Measurements from ENCODE around the gene RPL27.
"Not testable (repeated sequence)": the region's sequence is repeated elsewhere in the genome, so short reads cannot be mapped to it uniquely, and the experiment has no call there.

The RPL27 gene

DNA sequence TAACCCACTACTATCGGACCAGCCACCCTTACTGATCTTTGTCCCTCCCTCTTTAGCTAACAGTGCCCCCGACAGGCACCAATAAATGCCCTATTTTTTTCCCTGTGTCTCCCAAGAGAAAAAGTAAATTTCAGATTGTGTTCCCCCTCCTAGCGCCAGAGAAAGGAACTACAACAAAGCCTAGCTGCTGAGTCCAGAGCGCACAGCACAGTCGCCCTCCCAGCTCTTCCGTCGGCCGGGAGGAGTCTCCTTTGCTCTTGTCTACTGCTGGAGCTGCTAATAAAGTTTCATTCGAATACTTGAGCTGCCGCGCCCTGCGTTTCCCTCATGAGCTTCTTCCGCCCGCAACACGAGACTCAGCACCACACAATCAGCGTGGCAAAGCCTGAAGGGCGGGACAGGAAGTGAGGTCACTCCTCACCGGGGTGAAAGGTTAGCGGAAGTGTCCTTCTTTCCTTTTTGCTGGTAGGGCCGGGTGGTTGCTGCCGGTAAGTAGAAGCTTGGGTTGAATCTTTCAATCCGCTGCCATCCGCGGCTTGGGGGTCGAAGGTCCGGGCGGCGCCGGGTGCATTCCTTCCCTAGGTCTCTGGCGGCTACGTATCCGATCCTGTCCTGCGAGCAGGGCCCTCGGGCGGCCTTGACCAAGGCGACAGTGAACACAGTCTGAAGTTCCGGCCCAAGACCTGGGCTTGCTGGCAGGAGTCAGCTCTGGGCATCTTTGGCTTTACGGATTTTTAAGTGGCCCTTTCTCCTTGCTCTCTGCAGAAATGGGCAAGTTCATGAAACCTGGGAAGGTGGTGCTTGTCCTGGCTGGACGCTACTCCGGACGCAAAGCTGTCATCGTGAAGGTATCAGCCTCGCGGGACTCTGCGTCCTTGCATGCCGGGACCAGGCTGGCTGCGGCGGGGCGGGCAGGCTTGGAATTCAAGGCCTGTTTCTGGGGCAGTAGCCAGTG, at the start of gene RPL27:
Gene RPL27, plus strand, starts transcription at position 436 of the 955 bp plus-strand sequence. Its CDS starts 332 bp downstream, at position 768.
- DNase-seq (ENCODE audit: low read depth), result peak; percentile 100

DNA sequence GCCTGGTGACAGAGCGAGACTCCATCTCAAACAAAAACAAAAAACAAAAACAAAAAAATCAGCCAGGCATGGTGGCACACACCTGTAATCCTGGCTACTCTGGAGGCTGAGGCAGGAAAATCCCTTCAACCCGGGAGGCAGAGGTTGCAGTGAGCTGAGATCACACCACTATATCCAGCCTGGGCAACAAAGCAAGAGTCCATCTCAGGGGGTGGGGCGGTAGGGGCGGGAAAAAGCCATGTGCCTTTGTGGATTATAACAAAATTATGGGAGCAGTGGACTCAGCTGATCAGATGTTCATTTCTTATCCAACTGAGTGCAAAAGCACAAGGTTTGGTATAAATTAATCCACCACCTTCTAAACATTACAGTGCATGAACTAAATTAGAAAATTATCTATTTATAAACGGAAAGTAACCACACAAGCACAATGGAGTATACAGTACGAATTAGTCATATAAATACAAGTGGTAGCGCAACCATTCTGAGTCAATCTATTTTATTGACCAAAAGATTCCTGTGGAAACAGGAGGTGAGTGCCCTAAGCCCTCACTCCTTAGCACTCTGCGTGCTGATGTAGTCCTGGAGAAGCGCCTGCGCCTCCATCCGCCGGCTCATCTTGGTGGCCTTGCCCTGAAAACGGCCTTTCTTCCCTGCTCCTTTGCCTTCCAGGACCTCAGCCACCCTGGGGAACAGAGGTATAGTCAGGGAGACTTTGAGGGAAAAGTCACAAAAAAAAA, 48.0 kb upstream of the RPL27 start:
- DNase-seq (ENCODE audit: low read depth), result no peak

DNA sequence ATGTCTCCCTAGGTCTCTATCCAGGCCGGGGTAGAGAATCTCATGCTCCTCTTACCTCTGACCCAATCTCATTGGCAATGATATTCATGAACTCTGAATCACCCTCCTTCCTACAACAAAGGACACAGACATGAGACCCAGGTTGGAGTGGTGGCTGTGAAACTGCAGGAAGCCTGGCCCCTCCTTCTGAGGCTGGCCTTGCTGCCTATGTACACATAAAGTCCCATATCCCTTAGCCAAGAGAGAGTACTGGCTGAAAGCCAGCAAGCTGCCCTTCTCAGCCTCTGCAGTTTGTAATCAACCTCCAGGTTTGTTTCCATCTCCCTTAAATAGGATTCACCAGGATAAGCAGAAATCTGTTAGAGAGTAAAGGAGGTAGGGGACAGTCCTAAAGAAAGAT, 44.5 kb upstream of the RPL27 start:
- no peak for DNase-seq (ENCODE audit: low read depth)

DNA sequence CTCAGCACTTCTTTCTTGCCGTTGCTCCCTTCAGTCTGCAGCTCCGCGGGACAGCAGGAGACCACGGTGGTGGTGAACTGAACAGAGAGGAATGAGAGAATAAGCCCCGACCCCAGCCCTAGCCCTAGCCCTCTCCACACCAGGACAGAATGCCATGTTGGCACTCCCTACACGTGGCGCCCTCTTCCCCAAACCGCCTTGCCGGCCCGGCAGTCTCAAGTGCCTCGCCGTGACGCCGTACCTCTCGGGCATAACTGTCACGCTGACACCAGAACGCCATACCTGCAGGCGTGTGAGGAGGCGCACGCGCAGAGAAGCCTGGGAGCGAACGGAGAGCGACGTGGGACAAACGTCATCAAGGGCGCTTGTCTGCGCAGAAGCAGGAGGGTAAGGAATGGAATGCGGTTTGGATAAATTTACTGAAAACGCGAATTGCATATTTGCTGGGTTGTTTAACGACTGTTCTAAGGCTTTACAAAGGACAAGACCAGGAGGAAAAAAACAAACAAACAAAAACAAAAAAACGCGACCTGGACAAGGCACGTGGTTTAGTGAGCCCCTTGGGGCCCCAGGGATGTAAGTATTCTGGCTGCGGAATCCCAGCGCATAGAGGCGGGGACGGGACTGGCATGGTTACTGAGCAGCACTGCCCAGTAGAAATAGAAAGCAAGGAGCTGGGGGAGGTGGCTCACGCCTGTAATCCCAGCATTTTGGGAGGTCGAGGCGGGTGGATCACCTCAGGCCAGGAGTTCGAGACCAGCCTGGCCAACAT, 33.9 kb upstream of the RPL27 start, which contains the start of gene AARSD1:
Gene AARSD1, minus strand, starts transcription at position 294 of the 772 bp plus-strand sequence. Its CDS starts 14 bp downstream, at position 280.
- peak; percentile 88 for DNase-seq (ENCODE audit: low read depth)

DNA sequence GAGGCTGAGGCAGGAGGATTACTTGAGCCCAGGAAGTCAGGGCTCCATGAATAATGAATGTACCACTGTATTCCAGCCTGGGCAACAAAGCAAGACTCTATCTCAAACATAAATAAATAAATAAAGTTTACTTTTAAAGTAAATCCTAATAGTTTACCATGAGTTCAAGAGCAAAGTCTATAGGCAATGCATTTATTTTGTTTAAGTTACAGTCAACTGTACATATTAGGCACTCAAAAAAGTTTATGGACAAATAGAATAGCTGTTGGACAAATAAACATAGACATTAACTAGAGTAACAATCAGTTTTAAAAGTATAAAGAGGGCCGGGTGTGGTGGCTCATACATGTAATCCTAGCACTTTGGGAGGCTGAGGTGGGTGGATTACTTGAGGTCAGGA, 30.3 kb upstream of the RPL27 start:
- no peak for DNase-seq (ENCODE audit: low read depth)

DNA sequence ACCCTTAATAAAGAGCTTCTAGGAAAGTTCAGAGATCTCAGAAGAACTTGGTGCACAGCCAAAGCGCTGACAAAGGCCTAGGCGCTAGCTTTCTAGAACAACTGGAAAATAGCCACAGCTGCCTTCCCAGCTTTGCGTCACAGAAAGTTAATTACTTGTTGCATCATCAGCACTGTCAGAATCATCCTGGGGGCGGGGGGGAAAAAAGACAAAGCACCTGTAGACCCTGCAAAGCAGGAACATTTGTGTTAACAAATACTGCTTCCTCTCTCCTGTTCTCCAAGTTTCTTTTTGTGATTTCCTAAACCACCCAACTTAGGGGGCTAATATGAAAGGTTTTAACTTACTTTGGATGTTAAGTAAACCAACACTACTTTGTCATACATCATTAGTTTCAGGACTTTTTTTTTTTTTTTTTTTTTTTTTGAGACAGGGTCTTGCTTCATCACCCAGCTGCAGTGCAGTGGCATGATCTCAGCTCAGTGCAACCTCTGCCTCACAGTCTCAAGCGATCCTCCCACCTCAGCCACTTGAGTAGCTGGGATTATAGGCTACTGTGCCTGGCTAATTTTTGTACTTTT, 29.1 kb upstream of the RPL27 start:
- no peak for DNase-seq (ENCODE audit: low read depth)

DNA sequence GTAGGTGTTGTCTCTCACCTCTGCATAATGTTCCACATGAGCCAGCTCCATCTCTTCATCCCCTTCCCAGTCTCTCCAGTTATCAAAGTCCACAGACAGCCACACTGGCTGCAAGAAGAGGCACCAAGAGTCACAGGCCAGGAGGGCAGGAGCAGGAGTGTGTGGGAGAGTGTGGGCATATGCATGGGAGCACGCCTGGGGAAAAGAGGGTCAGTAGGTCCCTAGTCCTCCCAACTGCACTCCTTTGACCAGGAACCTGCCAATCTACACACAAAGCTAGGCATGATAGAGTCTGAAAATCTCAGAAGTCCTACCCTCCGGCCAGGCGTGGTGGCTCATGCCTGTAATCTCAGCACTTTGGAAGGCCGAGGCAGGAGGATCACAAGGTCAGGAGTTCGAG, 26.6 kb upstream of the RPL27 start:
- DNase-seq (ENCODE audit: low read depth), result no peak

DNA sequence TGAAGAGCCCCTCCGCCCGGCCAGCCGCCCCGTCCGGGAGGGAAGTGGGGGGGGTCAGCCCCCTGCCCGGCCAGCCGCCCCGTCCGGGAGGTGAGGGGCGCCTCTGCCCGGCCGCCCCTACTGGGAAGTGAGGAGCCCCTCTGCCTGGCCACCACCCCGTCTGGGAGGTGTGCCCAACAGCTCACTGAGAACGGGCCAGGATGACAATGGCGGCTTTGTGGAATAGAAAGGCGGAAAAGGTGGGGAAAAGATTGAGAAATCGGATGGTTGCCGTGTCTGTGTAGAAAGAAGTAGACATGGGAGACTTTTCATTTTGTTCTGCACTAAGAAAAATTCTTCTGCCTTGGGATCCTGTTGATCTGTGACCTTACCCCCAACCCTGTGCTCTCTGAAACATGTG, 24.9 kb upstream of the RPL27 start:
- DNase-seq (ENCODE audit: low read depth), result not testable (repeated sequence)

DNA sequence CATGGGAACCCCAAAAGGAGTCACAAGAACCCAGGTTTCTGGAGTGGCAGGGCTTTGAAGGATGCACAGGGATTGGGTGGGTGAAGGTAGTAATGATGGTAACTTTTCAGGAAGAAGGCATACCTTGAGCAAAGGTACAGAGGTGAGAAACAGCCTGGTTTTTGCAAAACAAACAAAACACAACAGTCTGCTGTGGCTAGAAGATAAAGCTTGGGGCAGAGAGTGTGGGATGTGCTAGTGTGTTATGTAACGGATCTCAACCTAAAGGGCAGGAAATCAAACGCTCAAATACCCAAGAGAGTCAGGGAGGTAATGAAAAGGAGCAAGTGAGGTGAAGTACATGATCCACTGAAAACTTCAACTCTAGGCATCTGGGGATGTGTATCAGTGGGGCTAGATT, 23.0 kb upstream of the RPL27 start:
- no peak for DNase-seq (ENCODE audit: low read depth)

DNA sequence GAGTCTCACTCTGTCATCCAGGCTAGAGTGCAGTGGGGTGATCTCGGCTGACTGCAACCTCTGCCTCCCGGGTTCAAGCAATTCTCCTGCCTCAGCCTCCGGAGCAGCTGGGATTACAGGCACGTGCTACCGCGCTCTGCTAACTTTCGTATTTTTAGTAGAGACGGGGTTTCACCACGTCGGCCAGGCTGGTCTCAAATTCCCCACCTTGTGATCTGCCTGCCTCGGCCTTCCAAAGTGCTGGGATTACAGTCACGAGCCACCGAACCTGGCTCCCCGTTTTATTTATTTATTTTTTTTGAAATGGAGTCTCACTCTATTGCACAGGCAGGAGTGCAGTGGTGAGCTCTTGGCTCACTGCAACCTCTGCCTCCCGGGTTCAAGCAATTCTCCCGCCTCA, 22.5 kb upstream of the RPL27 start:
- not testable (repeated sequence) for DNase-seq (ENCODE audit: low read depth)

DNA sequence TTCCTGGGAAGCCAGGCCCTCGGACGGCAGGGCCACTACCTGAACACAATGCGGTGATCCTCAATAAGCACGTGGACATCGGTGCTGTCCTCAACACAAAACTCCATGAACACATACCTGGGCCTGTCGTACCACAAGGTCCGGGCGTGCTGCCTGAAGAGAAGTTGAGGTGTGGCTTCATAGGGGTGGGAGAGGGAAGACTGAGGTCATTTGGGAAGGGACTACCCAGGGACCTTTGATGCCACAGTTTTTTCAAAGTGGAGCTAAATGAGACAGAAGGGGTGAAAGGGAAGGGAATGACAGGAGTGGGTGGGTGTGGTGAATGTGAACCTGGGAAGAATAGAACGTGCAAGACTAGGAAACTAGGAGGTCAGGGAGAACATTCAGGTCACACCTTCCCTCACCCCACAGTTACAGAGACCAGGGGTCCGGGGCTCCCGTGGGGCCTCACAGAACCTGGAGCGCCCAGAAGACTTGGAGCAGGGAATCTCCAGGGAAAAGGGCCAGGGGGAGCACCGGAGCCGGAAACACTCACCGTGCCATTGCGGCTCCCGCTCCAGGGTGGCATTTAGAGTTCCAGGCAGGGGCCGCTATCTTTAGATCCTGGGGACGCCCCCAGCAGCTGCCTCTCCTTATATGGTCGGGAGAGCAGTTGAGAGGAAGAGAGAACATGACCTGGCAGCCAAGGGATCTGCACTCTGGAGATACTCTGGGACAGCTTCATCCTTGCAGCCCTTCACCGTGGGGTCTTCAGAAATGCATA, 18.5 kb upstream of the RPL27 start, which contains the start of gene PTGES3L:
Gene PTGES3L, minus strand, starts transcription at position 570 of the 763 bp plus-strand sequence. Its CDS starts 27 bp downstream, at position 543.
- no peak for DNase-seq (ENCODE audit: low read depth)

DNA sequence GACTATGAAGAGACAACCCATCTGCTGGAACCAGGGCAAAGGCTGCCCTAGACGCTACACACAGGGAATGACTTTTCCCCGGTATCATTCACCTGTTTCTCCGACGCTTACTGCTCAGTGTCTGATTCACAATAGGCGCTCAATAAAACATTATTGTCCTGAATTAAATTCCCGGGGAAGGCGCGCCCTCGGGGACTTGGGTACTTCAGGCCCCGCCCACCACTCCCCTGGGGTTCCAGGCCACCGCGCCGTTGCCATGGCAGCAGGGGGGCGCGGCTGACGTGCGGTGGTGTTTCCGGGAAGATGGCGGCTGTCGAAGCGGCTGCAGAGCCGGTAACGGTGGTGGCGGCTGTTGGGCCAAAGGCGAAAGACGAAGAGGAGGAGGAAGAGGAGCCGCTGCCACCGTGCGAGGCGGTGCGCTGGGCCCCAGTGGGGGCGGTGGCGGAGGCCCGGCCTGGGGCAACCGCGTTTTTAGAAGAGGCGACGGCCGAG, 17.9 kb upstream of the RPL27 start, which contains the start of gene RUNDC1:
Gene RUNDC1, plus strand, starts transcription at position 292 of the 492 bp plus-strand sequence. Its CDS starts 12 bp downstream, at position 304.
- DNase-seq (ENCODE audit: low read depth), result peak; percentile 61

DNA sequence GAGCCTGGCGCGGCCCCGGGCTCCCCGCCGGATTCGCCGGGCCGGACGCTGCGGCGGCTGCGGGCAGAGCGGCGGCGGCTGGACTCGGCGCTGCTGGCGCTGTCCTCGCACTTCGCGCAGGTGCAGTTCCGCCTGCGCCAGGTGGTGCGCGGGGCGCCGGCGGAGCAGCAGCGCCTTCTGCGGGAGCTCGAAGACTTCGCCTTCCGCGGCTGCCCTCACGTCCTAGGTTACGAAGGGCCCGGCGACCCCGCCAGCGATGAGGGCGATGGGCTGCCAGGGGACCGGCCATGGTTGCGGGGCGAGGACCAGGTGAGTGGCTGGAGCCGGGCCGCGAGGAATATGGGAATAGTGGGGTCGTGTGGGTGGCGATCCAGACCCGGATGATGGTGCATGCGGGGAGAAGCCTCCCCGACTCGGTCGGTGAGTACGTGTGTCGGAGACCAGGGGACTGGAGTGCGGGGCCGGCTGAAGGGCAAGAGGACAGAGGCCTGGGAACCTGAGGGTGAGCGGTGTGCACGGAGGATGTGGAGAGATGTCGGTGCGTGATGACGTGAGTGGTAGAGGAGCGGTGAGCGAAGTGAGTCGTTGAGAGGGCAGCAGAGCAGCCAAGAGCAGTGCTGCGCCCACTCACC, 17.3 kb upstream of the RPL27 start:
- no peak for DNase-seq (ENCODE audit: low read depth)

DNA sequence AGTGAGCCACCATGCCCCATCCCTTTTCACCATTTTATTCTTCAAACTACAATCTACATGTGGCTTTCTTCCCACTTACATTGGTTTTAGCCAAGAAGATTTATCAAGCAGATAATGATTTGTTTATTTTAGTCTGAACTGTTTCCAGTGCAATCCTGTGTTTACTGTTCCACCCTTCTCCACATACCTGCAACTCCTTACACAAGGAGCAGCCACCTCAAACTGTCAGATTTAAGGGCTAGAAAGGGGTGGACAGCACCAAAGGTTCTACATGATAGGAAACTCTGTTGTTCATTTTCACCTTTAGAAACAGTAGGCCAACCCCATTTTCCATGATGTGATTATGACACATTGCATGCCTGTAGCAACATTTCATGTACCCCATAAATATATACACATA, 16.0 kb upstream of the RPL27 start:
- DNase-seq (ENCODE audit: low read depth), result no peak

DNA sequence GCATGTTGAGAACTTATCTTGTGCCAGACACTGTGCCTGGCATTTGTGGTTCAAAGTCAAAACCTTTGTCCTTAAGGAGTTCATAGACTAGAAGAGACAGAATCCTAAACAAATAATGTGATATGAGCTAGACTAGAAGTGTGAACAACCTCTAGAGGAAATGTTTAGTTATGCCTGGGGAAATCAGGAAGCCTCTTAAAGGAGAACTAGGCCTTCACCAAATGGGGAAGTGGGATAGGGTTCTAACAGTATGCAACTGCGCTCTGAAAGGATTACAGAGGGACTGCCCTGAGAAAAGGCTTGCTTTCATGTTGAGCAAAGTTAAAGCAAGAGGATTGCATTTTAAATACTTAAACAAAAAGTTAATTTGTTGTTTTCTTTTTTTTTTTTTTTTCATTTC, 13.0 kb upstream of the RPL27 start:
- no peak for DNase-seq (ENCODE audit: low read depth)

DNA sequence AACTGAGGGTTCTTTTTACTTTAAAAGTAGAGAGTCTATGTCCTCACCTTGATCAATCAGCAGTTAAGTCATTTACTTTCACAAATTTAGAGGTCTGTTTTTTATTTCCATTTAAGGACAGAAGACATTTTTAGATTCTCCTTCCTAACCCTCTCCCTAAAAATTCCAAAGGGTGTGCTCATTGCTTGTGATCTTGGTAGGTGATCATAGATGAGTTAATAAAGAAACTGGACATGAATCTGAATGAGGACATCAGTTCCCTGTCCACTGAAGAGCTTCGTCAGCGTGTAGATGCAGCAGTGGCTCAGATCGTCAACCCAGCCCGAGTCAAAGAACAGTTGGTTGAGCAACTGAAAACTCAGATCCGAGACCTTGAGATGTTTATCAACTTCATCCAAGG, 9.1 kb upstream of the RPL27 start:
- DNase-seq (ENCODE audit: low read depth), result no peak

DNA sequence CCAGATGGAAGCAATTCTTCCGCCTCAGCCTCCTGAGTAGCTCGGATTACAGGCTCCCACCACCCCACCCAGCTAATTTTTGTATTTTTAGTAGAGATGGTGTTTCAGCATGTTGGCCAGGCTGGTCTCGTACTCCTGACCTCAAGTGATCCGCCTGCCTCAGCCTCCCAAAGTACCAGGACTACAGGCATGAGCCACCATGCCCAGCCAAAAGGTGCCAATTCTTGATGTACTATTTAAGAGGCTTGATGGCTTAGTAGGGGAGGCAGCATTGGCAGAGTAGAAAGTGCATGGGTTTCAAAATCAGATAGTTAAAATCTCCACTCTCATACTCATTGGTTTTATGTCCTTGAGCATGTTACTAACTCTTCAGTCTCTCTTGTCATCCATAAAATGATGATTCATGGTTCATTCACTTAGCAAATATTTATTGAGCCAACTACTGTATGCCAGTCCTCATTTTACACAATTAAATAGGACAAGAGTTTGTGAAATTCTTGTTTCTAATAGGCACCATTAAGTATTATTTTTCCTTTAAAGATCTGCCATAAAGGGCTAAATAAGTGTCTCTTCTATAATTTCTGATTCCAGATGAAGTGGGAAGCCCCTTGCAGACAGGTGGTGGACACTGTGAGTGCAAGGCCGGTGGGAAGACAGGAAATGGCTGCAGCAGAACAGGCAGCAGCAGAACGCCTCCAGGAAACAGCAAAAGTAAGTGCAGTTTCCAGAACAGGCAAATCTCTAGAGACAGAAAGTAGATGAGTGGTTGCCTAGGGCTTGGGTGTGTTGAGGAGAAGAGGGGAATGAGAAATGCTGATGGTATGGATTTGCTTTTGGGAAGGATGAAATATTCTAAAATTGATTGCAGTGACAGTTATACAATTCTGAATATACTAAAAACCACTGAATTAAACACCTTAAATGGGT, 8.2 kb upstream of the RPL27 start:
- no peak for DNase-seq (ENCODE audit: low read depth)

DNA sequence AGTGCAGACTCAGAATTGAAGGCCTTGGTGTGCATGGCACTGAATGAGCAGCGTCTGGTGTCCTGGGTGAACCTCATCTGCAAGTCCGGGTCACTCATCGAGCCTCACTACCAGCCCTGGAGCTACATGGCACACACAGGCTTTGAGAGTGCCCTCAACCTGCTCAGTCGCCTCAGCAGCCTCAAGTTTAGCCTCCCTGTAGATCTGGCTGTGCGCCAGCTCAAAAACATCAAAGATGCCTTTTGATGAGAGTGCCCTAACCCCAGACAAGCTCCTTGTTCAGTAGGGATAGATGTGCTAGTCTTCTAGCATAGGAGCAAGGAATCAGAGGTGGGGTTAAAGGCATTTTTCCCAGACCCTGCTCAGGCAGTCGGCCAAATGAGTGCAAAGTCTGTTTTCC, 6.7 kb upstream of the RPL27 start:
- DNase-seq (ENCODE audit: low read depth), result no peak

DNA sequence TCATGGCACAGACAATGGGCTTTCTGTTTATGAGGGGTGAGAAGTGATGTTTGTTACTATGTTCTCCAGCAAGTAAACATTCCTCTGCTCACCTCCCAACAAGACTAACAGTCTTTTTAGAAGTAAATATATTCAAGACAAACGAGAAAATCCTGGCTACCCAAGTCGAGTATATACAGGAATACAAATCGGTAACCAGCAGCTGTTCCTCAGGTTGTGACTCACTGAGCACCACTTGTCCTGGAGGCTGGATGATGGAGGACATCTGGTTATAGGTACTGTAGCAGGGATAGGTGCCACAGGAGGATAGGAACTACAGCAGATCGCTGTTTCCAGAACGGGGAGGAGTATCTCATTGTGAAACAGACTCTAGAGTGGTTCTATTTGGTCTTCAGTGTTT, 5.3 kb upstream of the RPL27 start:
- no peak for DNase-seq (ENCODE audit: low read depth)

Data from GM04504 (cell line).